Loucy (cell line): ENCODE measurements around the gene PTP4A1.

Source experiments
- H2AFZ ChIP-seq: fragments of 200-600 bp; sonication (generic); 2 replicates; pipeline ENCODE4 v1.6.0; 2016; ENCODE audit warnings: antibody characterized with exemption, mild to moderate bottlenecking, low read length, moderate library complexity
- H3F3A ChIP-seq: fragments of 200-600 bp; 2 replicates; pipeline ENCODE4 v1.6.0; 2016; ENCODE audit warnings: antibody characterized with exemption, low read depth, mild to moderate bottlenecking
- H3K27me3 ChIP-seq: fragments of 200-600 bp; sonication (generic); 2 replicates; pipeline ENCODE4 v1.6.1; 2014; ENCODE audit warnings: low read length, mild to moderate bottlenecking; ENCODE audit not compliant: insufficient read depth, poor library complexity, severe bottlenecking
- H3K36me3 ChIP-seq: fragments of 200-600 bp; sonication (generic); 2 replicates; pipeline ENCODE4 v1.6.1; 2016; ENCODE audit warnings: low read length; ENCODE audit not compliant: insufficient read depth
- H3K4me1 ChIP-seq: fragments of 200-600 bp; sonication (generic); 2 replicates; pipeline ENCODE4 v1.5.1; 2014; ENCODE audit warnings: low read length, mild to moderate bottlenecking; ENCODE audit not compliant: insufficient read depth, poor library complexity, severe bottlenecking
- H3K4me2 ChIP-seq: fragments of 200-600 bp; sonication (generic); 2 replicates; pipeline ENCODE4 v1.6.0; 2014; ENCODE audit warnings: antibody characterized with exemption, low read length, low read depth, mild to moderate bottlenecking; ENCODE audit not compliant: poor library complexity, severe bottlenecking
- H3K4me3 ChIP-seq: fragments of 200-600 bp; sonication (generic); 2 replicates; pipeline ENCODE4 v1.5.1; 2014; ENCODE audit warnings: low read length, mild to moderate bottlenecking, mixed read lengths; ENCODE audit not compliant: poor library complexity, severe bottlenecking
- H3K79me2 ChIP-seq: fragments of 200-600 bp; sonication (generic); 2 replicates; pipeline ENCODE4 v1.6.1; 2014; ENCODE audit warnings: low read length; ENCODE audit not compliant: insufficient read depth
- H3K9ac ChIP-seq: fragments of 200-600 bp; sonication (generic); 2 replicates; pipeline ENCODE4 v1.6.0; 2014; ENCODE audit warnings: mild to moderate bottlenecking, low read depth, low read length, moderate library complexity; ENCODE audit not compliant: poor library complexity, severe bottlenecking
- H3K9me2 ChIP-seq: fragments of 200-600 bp; sonication (generic); replicated peaks from 2 replicates; pipeline ENCODE4 v1.6.1; 2016; ENCODE audit warnings: low read depth, low read length, mixed read lengths
- H3K9me3 ChIP-seq: fragments of 200-600 bp; sonication (generic); 2 replicates; pipeline ENCODE4 v1.6.1; 2014; ENCODE audit warnings: mild to moderate bottlenecking, antibody characterized with exemption, low read length, low read depth; ENCODE audit not compliant: insufficient read depth
- H4K20me1 ChIP-seq: fragments of 200-600 bp; sonication (generic); 2 replicates; pipeline ENCODE4 v1.6.0; 2014; ENCODE audit warnings: antibody characterized with exemption, low read length, mild to moderate bottlenecking; ENCODE audit not compliant: insufficient read depth, poor library complexity, severe bottlenecking
- EZH2phosphoT487 ChIP-seq: fragments of 200-600 bp; IDR thresholded peaks from 2 replicates; pipeline ENCODE4 v1.6.1; 2018; ENCODE audit warnings: antibody characterized with exemption, mild to moderate bottlenecking, moderate library complexity, borderline replicate concordance
- TF ChIP-seq, protein P1 (sequence below): fragments of 200-600 bp; sonication (generic); conservative IDR thresholded peaks from 2 replicates; pipeline ENCODE4 v1.5.1; 2014; ENCODE audit warnings: mild to moderate bottlenecking, antibody characterized with exemption, low read length

Gene PTP4A1

GRCh38 chr6:63533026-63533425 lies 39.3 kb upstream of the PTP4A1 start:
- H3K9me3 ChIP-seq = no peaks in the 10 kb centered on the region
- H3K4me1 ChIP-seq = no peaks in the 10 kb centered on the region
- TF ChIP-seq EZH2phosphoT487 = no peak
- TF ChIP-seq, protein P1, sequence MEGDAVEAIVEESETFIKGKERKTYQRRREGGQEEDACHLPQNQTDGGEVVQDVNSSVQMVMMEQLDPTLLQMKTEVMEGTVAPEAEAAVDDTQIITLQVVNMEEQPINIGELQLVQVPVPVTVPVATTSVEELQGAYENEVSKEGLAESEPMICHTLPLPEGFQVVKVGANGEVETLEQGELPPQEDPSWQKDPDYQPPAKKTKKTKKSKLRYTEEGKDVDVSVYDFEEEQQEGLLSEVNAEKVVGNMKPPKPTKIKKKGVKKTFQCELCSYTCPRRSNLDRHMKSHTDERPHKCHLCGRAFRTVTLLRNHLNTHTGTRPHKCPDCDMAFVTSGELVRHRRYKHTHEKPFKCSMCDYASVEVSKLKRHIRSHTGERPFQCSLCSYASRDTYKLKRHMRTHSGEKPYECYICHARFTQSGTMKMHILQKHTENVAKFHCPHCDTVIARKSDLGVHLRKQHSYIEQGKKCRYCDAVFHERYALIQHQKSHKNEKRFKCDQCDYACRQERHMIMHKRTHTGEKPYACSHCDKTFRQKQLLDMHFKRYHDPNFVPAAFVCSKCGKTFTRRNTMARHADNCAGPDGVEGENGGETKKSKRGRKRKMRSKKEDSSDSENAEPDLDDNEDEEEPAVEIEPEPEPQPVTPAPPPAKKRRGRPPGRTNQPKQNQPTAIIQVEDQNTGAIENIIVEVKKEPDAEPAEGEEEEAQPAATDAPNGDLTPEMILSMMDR = no peak
- H3K4me2 ChIP-seq = no peak overlapping the region
- no peak overlapping the region for H3K9ac ChIP-seq
- H3K79me2 ChIP-seq = no peaks in the 10 kb centered on the region
- no peaks in the 10 kb centered on the region for H4K20me1 ChIP-seq
- no peaks in the 10 kb centered on the region for H3K27me3 ChIP-seq
- no peaks in the 10 kb centered on the region for H3F3A ChIP-seq
- H3K36me3 ChIP-seq = no peaks in the 10 kb centered on the region
- H3K9me2 ChIP-seq = no peaks in the 10 kb centered on the region
- H2AFZ ChIP-seq = no peak overlapping the region
- no peak overlapping the region for H3K4me3 ChIP-seq

- Histone ChIP-seq H3K36me3 (no peaks in the 10 kb centered on the region), H3K27me3 (no peaks in the 10 kb centered on the region), H3F3A (no peaks in the 10 kb centered on the region), H2AFZ (no peak overlapping the region), H3K79me2 (no peaks in the 10 kb centered on the region), H3K4me2 (no peak overlapping the region), H3K4me3 (no peak overlapping the region), H3K9ac (no peak overlapping the region), H3K9me3 (no peaks in the 10 kb centered on the region), H3K9me2 (no peaks in the 10 kb centered on the region), H4K20me1 (no peaks in the 10 kb centered on the region), H3K4me1 (no peaks in the 10 kb centered on the region)
- TF ChIP-seq, protein P1 = no peak
- TF ChIP-seq EZH2phosphoT487 = no peak
Measured at GRCh38 chr6:63533952-63534351, 38.3 kb upstream of the PTP4A1 start.

DNA sequence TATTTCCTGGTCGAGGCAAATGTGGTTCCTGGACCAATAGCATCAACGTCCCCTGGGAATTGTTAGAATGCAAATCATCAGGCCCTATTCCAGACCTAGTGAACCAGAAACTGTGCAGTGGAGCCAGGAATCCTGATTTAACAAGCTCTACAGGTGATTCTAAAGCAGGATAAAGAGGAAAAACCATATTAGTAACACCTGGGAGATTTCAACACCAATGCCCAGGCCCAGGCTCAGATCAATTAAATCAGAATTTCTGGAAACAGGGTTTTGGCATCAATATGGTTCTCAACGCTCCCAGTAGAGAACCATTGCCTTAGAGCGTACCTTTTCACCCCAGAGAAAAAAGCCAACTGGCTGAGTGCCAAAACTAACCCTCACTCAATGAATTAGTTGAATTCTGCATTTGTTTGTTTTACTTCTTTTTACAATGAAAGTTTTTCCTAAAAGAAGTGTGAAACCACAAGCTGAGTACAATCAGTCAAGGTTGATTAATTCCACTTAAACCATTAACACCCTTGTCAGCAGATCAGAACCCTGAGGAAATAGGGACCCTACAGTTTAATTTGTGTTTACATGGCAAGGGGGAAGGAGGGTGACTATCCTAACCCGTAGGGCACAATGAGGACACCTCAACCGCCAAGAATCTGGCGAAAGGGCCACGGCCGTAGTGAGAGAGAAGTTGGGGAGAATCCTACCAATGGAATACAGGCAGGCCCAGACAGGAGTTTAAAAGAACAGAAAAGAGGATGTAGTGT lies 34.9 kb upstream of the PTP4A1 start:
- Histone ChIP-seq H3K36me3 (no peaks in the 10 kb centered on the region), H3K9ac (no peak overlapping the region), H3K4me3 (no peak overlapping the region), H3F3A (no peaks in the 10 kb centered on the region), H3K4me2 (no peak overlapping the region), H3K9me2 (no peaks in the 10 kb centered on the region), H4K20me1 (no peaks in the 10 kb centered on the region), H3K27me3 (no peaks in the 10 kb centered on the region), H3K4me1 (no peaks in the 10 kb centered on the region), H3K9me3 (no peaks in the 10 kb centered on the region), H2AFZ (no peak overlapping the region), H3K79me2 (no peaks in the 10 kb centered on the region)
- no peak for TF ChIP-seq EZH2phosphoT487
- TF ChIP-seq, protein P1 = no peak
